Caco-2 (cell line): ENCODE data around the gene MTMR4. TPM values are rescaled to one million over a fixed set of nuclear protein-coding genes. Genes with fewer than 3 reads are reported as not detected.

Experiments used
- BruUV-seq: library from RNA; stranded (reverse); fragments of 400-500 nt; replicated peaks from 2 replicates; lab custom pipeline; 2021; lab: Mats Ljungman, UMichigan
- CTCF ChIA-PET: fragments of 300-600 bp; sonication (Branson Sonifier 250); formaldehyde crosslinking; loops from one replicate; lab custom pipeline; 2022; ENCODE audit warnings: antibody characterized with exemption; lab: Charles Lee
- POLR2A ChIA-PET: fragments of 300-600 bp; sonication (Branson Sonifier 250); formaldehyde crosslinking; loops from one replicate; lab custom pipeline; 2022; ENCODE audit warnings: antibody characterized with exemption; lab: Charles Lee
- DNase-seq, 2 experiments: peaks; one replicate each; pipeline versions ENCODE4 v3.0.0 to v3.0.0-alpha.2; 2020 to 2022
- H3K27me3 ChIP-seq: replicated peaks from 2 replicates; pipeline ENCODE4 v1.6.0; 2011; ENCODE audit warnings: low read length; ENCODE audit not compliant: control insufficient read depth, insufficient read depth
- H3K36me3 ChIP-seq: 2 replicates; pipeline ENCODE4 v1.5.1; 2011; ENCODE audit warnings: low read length; ENCODE audit not compliant: control insufficient read depth, insufficient read depth
- H3K4me1 ChIP-seq: fragments of 250-450 bp; sonication (Bioruptor Pico); 2 replicates; pipeline ENCODE4 v1.5.1; 2020; ENCODE audit warnings: mild to moderate bottlenecking
- H3K4me3 ChIP-seq: 2 replicates; pipeline ENCODE4 v1.5.1; 2011; ENCODE audit warnings: low read depth, mild to moderate bottlenecking, control low read depth, low read length
- H3K9me3 ChIP-seq: fragments of 250-450 bp; sonication (Bioruptor Pico); 2 replicates; pipeline ENCODE4 v1.5.1; 2020; ENCODE audit warnings: mild to moderate bottlenecking, moderate library complexity
- H3K27ac Mint-ChIP-seq: one replicate; pipeline ENCODE4 v1.8.0; 2022; ENCODE audit warnings: mixed read lengths; ENCODE audit not compliant: unreplicated experiment
- H3K27me3 Mint-ChIP-seq: one replicate; pipeline ENCODE4 v1.8.0; 2022; ENCODE audit warnings: mixed read lengths; ENCODE audit not compliant: insufficient read depth, unreplicated experiment
- H3K36me3 Mint-ChIP-seq: one replicate; pipeline ENCODE4 v1.8.0; 2022; ENCODE audit warnings: mild to moderate bottlenecking, mixed read lengths; ENCODE audit not compliant: insufficient read depth, unreplicated experiment
- H3K4me1 Mint-ChIP-seq: one replicate; pipeline ENCODE4 v1.8.0; 2022; ENCODE audit warnings: low read depth, mixed read lengths; ENCODE audit not compliant: unreplicated experiment
- H3K4me3 Mint-ChIP-seq: one replicate; pipeline ENCODE4 v1.8.0; 2022; ENCODE audit warnings: mild to moderate bottlenecking, moderate library complexity, mixed read lengths; ENCODE audit not compliant: unreplicated experiment
- H3K9me3 Mint-ChIP-seq: one replicate; pipeline ENCODE4 v1.8.0; 2022; ENCODE audit warnings: mixed read lengths; ENCODE audit not compliant: unreplicated experiment
- intact Hi-C: fragments of 100-400 bp; cut with micrococcal nuclease; formaldehyde crosslinking; loops from one replicate; pipeline ENCODE4 v1.10.0; 2022; ENCODE audit not compliant: unreplicated experiment
- total RNA-seq: library from RNA; stranded (reverse); gene quantifications from 2 replicates; pipeline ENCODE4 v1.2.3, GENCODE V29; 2022
- TF ChIP-seq, protein P1 (sequence below), 2 experiments: fragments of 200-600 bp in 1 of 2; IDR thresholded peaks; 1 replicate in 1 of 2; 2 replicates in 1 of 2; pipeline versions ENCODE4 v1.5.1 to v1.8.0; 2011 to 2022; ENCODE audit warnings: antibody characterized with exemption in 1 of 2, control low read depth in 1 of 2, inconsistent platforms in 1 of 2, low read depth in 1 of 2, low read length in 1 of 2, mild to moderate bottlenecking in 1 of 2, moderate library complexity in 1 of 2; ENCODE audit not compliant: insufficient read depth in 1 of 2, severe bottlenecking in 1 of 2, unreplicated experiment in 1 of 2

MTMR4 gene
- total RNA-seq, 1 experiment from 2014 or later, result 62.6 TPM

DNA sequence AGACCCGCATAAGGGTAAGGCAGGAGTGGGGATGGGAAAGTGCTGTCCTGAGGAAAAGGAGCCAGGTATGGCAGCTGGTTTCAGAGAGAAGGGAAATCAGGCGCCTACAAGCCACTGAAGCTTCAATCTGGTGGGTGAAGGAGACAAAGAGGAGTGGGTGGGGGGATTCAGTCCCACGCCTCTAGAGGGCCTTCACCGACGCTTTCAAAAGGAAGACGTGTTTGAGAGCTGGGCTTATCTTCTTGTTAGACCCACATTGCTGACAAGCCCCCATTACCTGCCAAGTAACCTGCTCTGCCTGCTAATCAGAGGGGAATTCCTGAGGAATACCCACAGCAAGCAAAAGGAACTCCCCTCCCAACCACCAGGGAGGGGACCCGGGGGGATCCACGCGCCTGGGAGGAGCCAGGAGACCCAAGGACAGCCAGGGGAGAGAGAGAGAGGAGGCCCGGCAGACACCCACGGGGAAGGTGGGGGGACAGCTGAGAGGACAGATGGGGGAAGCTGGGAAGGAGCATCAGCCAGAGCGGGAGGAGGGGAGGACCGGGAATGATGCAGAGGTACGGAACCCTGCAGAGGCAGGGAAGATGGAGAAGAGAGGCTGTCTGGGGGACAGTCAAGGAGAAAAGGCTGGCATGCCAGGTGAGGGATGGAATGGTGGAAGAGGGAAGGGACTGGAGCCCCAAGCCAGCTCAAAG, 1.0 kb downstream of the MTMR4 start:
- Histone ChIP-seq H3K27me3 (no peaks in the 10 kb centered on the region), H3K4me3 (peak overlapping the region; percentile 80), H3K4me1 (0 out of 2 replicates have a peak, but pooled peaks cover 16% of the 10 kb centered on the region), H3K9me3 (no peaks in the 10 kb centered on the region), H3K36me3 (peaks cover 7% of the 10 kb centered on the region)
- intact Hi-C loops, result loop anchor here (10.0 kb wide), 1 partner anchor 711 kb away; the partner anchor contains the start of gene GDPD1
- ChIA-PET CTCF (interaction anchor here (0.5 kb wide), 1 partner anchor 28 kb away, joined by 3 read pairs; no protein-coding TSS in a partner anchor), POLR2A (no interaction called here)
- Mint-ChIP-seq H3K4me3 (peak overlapping the region; percentile 85), H3K27me3 (no peaks in the 10 kb centered on the region), H3K9me3 (no peaks in the 10 kb centered on the region), H3K4me1 (peaks cover 34% of the 10 kb centered on the region), H3K36me3 (peaks cover 48% of the 10 kb centered on the region), H3K27ac (peak overlapping the region; percentile 58)
- no TSS peak for BruUV-seq
- TF ChIP-seq, protein P1, sequence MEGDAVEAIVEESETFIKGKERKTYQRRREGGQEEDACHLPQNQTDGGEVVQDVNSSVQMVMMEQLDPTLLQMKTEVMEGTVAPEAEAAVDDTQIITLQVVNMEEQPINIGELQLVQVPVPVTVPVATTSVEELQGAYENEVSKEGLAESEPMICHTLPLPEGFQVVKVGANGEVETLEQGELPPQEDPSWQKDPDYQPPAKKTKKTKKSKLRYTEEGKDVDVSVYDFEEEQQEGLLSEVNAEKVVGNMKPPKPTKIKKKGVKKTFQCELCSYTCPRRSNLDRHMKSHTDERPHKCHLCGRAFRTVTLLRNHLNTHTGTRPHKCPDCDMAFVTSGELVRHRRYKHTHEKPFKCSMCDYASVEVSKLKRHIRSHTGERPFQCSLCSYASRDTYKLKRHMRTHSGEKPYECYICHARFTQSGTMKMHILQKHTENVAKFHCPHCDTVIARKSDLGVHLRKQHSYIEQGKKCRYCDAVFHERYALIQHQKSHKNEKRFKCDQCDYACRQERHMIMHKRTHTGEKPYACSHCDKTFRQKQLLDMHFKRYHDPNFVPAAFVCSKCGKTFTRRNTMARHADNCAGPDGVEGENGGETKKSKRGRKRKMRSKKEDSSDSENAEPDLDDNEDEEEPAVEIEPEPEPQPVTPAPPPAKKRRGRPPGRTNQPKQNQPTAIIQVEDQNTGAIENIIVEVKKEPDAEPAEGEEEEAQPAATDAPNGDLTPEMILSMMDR (IDR thresholded peaks at IDR 0.05; ENCODE audit: insufficient read depth in 1 of 2, low read depth in 1 of 2, low read length in 1 of 2, severe bottlenecking in 1 of 2, unreplicated experiment in 1 of 2), result no peak
- DNase-seq, result no peak

DNA sequence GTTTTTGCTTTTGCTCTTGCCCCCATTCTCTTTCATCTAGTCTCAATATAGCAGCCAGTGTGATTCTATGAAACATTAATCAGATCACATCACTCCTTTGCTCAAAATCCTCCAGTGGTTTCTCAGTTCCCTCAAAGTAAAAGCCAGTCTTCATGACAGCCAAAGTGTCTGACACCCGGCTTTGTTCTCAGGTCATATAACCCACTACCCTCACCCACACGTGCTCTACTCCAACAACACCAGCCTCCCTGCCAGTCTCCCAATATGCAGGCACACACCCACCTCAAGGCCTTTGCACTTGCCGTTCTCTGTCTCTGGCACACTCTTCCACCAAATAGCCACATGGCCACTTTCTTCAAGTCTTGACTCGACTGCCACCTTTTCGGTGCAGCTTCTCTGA, 4.4 kb downstream of the MTMR4 start:
- ChIA-PET CTCF (no interaction called here), POLR2A (no interaction called here)
- H3K4me1 Mint-ChIP-seq, result peaks cover 22% of the 10 kb centered on the region
- DNase-seq, result no peak
- H3K36me3 Mint-ChIP-seq, result peaks cover 59% of the 10 kb centered on the region
- TF ChIP-seq, protein P1 (IDR thresholded peaks at IDR 0.05; ENCODE audit: insufficient read depth in 1 of 2, low read depth in 1 of 2, low read length in 1 of 2, severe bottlenecking in 1 of 2, unreplicated experiment in 1 of 2), result no peak
- H3K9me3 Mint-ChIP-seq, result no peaks in the 10 kb centered on the region
- Histone ChIP-seq H3K9me3 (no peaks in the 10 kb centered on the region), H3K36me3 (peaks cover 15% of the 10 kb centered on the region), H3K4me1 (0 out of 2 replicates have a peak, but pooled peaks cover 12% of the 10 kb centered on the region), H3K4me3 (no peak overlapping the region), H3K27me3 (no peaks in the 10 kb centered on the region)
- no TSS peak for BruUV-seq
- intact Hi-C loops, result loop anchor here (10.0 kb wide), 1 partner anchor 715 kb away; the partner anchor contains the start of gene GDPD1
- no peak overlapping the region for H3K4me3 Mint-ChIP-seq
- H3K27ac Mint-ChIP-seq, result no peak overlapping the region
- H3K27me3 Mint-ChIP-seq, result no peaks in the 10 kb centered on the region

DNA sequence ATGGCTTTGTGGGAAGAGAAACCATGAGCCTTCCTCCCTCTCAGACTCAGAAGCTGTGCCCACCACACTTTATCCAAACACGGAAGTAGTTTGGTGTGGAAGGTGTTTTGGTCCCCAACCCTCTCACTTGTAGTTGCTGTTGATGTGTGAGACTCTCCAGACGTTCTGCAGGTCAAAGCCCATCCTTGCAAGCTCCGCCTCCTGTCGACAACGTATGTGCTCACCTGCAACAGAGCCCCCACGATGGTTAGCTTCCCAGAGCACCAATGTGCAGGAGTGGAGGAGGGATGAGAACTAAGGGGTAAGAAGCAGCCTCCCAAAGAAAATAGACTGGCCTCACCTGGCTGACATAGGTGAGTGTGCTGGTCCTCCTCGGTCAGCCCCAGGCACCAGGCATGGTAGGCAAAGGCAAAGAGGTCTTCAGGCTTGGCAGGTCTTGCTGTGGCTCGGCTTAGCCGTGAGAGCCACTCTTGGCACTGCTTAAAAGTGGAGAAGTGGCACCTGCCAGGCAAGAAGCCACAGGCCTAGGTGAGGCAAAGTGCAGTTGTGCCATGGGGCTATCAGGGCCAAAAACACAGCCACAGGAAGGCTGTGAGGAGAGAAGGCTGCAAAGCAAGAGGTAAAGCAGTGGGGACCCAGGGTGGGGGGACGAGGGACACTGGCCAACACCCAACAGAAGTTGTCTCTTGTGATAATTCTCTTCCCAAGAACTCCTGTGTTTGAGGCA, 5.9 kb downstream of the MTMR4 start:
- no peaks in the 10 kb centered on the region for H3K9me3 ChIP-seq
- Mint-ChIP-seq H3K27me3 (no peaks in the 10 kb centered on the region), H3K36me3 (peaks cover 75% of the 10 kb centered on the region), H3K4me3 (no peak overlapping the region), H3K27ac (no peak overlapping the region), H3K4me1 (peaks cover 13% of the 10 kb centered on the region), H3K9me3 (no peaks in the 10 kb centered on the region)
- POLR2A ChIA-PET, result no interaction called here
- intact Hi-C loops, result no loop called here
- H3K4me1 ChIP-seq, result 0 out of 2 replicates have a peak, but pooled peaks cover 8% of the 10 kb centered on the region
- no TSS peak for BruUV-seq
- H3K4me3 ChIP-seq, result no peak overlapping the region
- no peak for DNase-seq
- H3K36me3 ChIP-seq, result peaks cover 16% of the 10 kb centered on the region
- CTCF ChIA-PET, result no interaction called here
- no peaks in the 10 kb centered on the region for H3K27me3 ChIP-seq
- TF ChIP-seq, protein P1 (IDR thresholded peaks at IDR 0.05; ENCODE audit: insufficient read depth in 1 of 2, low read depth in 1 of 2, low read length in 1 of 2, severe bottlenecking in 1 of 2, unreplicated experiment in 1 of 2), result no peak
